HG03196 (cell line): Measurements from ENCODE around the gene KLHL42.
A peak's percentile ranks its signal among the peaks of the same experiment; 100 is the strongest.
"Not testable (repeated sequence)": the region's sequence is repeated elsewhere in the genome, so short reads cannot be mapped to it uniquely, and the experiment has no call there.

Experiments
- ATAC-seq: cut with Tn5 transposase; IDR thresholded peaks from one replicate; pipeline ENCODE4 v1.9.1; 2021; ENCODE audit not compliant: unreplicated experiment

The KLHL42 gene

GRCh38 chr12:27814411-27814810 is 34.4 kb downstream of the KLHL42 start:
- no peak for ATAC-seq

- no peak for ATAC-seq
Measured at GRCh38 chr12:27814851-27815591, 35.0 kb downstream of the KLHL42 start.

GRCh38 chr12:27817766-27818165 is 37.7 kb downstream of the KLHL42 start:
- ATAC-seq, result no peak

GRCh38 chr12:27818401-27818918 is 38.4 kb downstream of the KLHL42 start:
- no peak for ATAC-seq

GRCh38 chr12:27820564-27820963 is 40.5 kb downstream of the KLHL42 start:
- no peak for ATAC-seq

GRCh38 chr12:27821259-27821973 is 41.4 kb downstream of the KLHL42 start:
- ATAC-seq, result no peak

GRCh38 chr12:27822076-27822712 is 42.2 kb downstream of the KLHL42 start:
- ATAC-seq, result peak; percentile 78

DNA sequence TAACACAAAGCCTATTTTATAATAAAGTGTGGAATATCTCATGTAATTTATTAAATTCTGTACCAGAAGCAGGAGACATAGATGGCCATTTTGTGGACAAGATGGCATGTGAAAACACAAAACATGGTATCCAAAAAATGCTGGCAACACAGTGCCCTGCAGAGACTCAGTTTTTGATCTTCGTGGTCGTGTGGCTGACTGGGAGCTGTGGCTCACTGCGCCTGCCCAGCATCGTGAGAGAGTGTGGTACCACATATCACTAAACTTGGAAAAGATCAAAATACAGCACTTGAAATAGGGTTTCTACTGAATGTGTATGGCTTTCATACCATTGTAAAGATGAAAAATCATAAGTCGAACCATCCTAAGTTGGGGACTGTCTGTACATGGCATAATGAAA is 43.0 kb downstream of the KLHL42 start:
- ATAC-seq, result no peak

DNA sequence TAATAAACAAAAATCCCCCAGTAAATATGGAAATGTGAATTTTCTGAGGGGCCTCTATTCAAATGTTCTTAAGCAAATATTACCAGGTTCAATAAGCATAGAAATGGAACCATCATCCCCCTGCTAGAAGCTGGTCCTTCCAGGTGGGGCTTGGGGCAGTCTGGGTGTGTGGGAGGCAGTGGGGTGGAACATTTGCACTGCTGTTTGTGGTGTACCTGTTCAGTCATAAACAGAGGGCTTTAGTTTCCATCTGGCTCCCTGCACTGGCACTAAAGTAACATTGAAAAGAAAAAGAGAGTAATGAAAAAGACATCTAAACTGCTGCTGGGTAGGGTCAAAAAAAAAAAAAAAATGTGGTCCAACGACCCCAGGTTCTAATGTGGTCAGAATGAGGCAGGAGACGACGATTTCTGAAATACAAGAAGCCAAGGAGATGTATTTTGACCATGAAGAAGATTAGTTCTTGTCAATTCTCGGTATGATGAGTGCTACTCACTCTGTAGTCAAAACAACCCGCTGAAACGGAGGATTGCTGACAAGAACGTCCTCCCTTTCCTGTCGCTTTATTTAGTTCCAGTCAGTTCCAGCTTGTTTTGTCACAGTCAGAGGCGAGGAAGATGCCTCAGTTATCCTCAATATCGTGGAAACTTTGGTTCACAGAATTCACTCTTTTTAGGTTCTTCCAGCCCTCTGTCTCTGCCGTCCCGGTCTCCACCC is 44.3 kb downstream of the KLHL42 start:
- ATAC-seq, result peak; percentile 63

DNA sequence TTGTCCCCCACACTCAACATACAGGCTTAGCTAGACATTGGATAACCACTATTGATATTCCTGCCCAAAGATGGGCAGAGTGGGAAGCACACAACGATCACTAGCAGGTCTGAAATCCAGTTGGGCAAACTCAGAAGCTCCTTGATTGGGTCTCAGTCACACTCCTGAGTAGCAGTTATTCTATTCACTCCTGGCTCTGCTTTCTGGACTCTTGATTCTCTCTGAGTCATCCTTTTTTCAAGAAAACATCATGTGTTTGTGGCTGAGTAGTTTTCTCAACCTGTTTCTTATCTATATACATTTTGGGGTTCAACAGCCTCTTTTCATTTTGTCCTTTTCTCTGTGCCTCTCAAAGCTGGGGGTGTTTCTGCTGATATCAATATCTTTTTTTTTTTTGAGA is 46.0 kb downstream of the KLHL42 start:
- no peak for ATAC-seq

- no peak for ATAC-seq
Measured at GRCh38 chr12:27828196-27828595, 48.2 kb downstream of the KLHL42 start.

DNA sequence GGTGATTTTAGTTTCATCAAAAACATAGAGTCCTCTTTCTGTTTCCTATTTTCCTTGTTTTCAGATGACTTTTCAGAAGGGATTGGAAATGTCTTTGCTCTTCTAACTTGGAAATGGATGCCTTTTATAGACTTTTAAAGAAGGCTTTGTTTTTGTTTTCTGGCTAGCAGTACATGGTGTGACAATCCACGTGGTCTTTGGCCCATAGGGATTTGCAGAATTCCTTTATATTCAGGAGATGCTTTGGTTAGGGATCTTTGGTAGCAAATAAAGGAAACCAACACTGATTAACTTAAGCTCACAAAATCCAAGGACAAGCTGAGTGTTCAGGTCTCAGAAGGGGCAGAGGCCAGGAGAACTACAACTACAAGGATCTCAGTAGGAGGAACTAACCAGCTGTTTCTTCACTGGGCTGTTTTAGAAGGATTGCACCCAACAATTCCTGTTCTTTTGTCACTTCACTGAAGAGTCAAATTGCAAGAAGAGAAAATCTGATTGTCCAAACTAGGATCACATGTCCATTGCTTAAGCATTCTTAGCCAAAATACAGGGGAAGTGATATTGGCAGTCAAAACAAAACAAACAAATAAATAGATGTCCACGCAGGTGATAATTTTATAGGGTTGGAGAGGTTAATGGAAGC is 58.6 kb downstream of the KLHL42 start:
- no peak for ATAC-seq

- ATAC-seq, result no peak
Measured at GRCh38 chr12:27840229-27840999, 60.4 kb downstream of the KLHL42 start.

- ATAC-seq, result no peak
Measured at GRCh38 chr12:27841392-27841882, 61.4 kb downstream of the KLHL42 start.

GRCh38 chr12:27843714-27844245 is 63.7 kb downstream of the KLHL42 start:
- no peak for ATAC-seq

DNA sequence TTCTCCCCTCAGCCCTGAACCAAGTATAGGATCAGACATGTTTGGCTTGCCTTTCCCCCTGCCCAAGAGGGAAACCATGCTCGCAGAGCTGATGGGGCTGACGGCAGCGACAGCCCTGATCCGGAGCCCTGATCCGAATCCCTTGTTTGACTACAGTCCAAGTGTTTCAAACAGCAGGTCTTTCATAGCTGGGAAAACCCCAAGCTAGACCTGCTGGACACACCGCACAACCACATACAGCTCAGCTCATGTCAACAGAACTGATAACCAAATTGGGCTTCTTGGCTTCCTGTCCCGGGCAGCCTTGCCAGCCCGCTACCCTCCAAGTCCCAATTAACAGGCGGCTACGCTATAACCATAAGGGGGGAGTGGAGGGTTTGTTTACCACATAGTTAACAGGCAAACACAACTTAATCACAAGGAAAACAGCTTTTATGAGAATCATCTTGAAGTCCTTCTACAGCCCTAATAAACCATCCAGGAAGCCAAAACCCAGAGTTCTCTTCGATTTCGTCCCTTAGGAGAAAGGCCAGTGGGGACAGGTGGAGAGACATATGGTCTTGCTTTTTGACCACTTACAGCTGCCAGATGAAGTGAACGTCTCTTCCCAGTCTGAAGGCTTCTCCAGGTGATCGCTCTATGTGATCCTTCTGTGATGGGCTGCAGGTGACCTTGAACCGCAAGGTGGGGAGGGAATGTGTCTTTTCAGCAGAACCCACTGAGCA is 64.5 kb downstream of the KLHL42 start:
- ATAC-seq, result no peak

DNA sequence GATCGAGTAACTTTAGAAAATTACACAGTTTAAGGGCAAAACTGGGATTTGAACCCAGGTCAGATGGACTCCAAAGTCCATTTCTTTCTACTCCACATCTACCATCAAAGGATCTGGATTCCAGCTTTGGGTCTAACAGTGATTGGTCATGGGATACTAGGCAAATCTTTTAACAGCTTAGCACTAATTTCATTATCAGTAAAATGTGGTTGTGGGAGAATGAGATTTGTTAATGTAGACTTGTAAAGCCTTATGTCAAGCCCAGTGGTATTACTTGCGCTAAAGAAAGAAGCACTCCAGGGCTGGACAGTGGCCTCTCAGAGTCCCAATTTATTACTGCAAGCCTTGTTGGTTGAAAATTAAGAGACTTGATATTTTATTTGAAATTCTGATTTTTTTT is 65.2 kb downstream of the KLHL42 start:
- ATAC-seq, result no peak

DNA sequence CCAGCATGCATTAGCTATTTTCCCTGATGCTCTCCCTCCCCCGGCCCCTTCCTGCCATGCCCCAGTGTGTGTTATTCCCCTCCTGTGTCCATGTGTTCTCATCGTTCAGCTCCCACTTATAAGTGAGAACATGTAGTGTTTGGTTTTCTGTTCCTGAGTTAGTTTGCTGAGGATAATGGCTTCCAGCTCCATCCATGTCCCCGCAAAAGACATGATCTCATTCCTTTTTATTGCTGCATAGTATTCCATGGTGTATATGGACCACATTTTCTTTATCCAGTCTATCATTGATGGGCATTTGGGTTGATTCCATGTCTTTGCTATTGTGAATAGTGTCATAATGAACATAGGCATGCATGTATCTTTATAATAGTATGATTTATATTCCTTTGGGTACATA is 65.7 kb downstream of the KLHL42 start:
- ATAC-seq, result not testable (repeated sequence)

- ATAC-seq, result not testable (repeated sequence)
Measured at GRCh38 chr12:27847293-27847692, 67.3 kb downstream of the KLHL42 start.
